H9 (cell line): ENCODE measurements around the gene TMEM181. TPM values are rescaled to one million over a fixed set of nuclear protein-coding genes. Genes with fewer than 3 reads are reported as not detected.
A peak's percentile ranks its signal among the peaks of the same experiment; 100 is the strongest.

ENCODE experiments used
- DNase-seq: peaks from one replicate; pipeline ENCODE4 v3.0.0-alpha.2; 2017
- H2AFZ ChIP-seq: one replicate; pipeline ENCODE4 v1.6.1; 2013; ENCODE audit warnings: mild to moderate bottlenecking, low read length, control low read depth, moderate library complexity
- H2AK5ac ChIP-seq: 2 replicates; pipeline ENCODE4 v1.6.1; 2013; ENCODE audit warnings: low read length, control low read depth, mixed read lengths; ENCODE audit not compliant: insufficient read length
- H2BK120ac ChIP-seq: one replicate; pipeline ENCODE4 v1.6.1; 2013; ENCODE audit warnings: low read depth, mild to moderate bottlenecking, low read length, control low read depth, inconsistent platforms; ENCODE audit not compliant: poor library complexity, severe bottlenecking
- H2BK12ac ChIP-seq: 2 replicates; pipeline ENCODE4 v1.6.1; 2013; ENCODE audit warnings: low read length, control low read depth, mixed read lengths, low read depth; ENCODE audit not compliant: insufficient read length
- H2BK15ac ChIP-seq: 2 replicates; pipeline ENCODE4 v1.6.1; 2013; ENCODE audit warnings: low read depth, low read length, control low read depth
- H2BK20ac ChIP-seq: one replicate; pipeline ENCODE4 v1.6.1; 2013; ENCODE audit warnings: low read depth, mild to moderate bottlenecking, low read length, control low read depth, inconsistent platforms; ENCODE audit not compliant: poor library complexity, severe bottlenecking
- H2BK5ac ChIP-seq: 2 replicates; pipeline ENCODE4 v1.6.1; 2013; ENCODE audit warnings: low read length, control low read depth, mixed read lengths; ENCODE audit not compliant: insufficient read length
- H3K14ac ChIP-seq: 2 replicates; pipeline ENCODE4 v1.6.1; 2013; ENCODE audit warnings: low read length, control low read depth; ENCODE audit not compliant: insufficient read depth
- H3K18ac ChIP-seq: 2 replicates; pipeline ENCODE4 v1.6.1; 2013; ENCODE audit warnings: low read depth, mild to moderate bottlenecking, mixed read lengths, low read length, control low read depth; ENCODE audit not compliant: insufficient read length
- H3K23ac ChIP-seq: 2 replicates; pipeline ENCODE4 v1.6.1; 2013; ENCODE audit warnings: low read length, control low read depth, mixed read lengths, low read depth; ENCODE audit not compliant: insufficient read length
- H3K23me2 ChIP-seq: 2 replicates; pipeline ENCODE4 v1.6.1; 2013; ENCODE audit warnings: low read depth, mild to moderate bottlenecking, mixed read lengths, low read length, control low read depth; ENCODE audit not compliant: insufficient read length, poor library complexity, severe bottlenecking
- H3K27ac ChIP-seq: 2 replicates; pipeline ENCODE4 v1.5.1; 2013; ENCODE audit warnings: low read length, control low read depth, mixed read lengths, low read depth; ENCODE audit not compliant: insufficient read length
- H3K27me3 ChIP-seq: 2 replicates; pipeline ENCODE4 v1.6.1; 2013; ENCODE audit warnings: low read length, control low read depth, inconsistent platforms; ENCODE audit not compliant: insufficient read depth
- H3K4ac ChIP-seq: 2 replicates; pipeline ENCODE4 v1.6.1; 2013; ENCODE audit warnings: low read depth, mild to moderate bottlenecking, control low read depth, inconsistent platforms, low read length, moderate library complexity
- H3K4me1 ChIP-seq: 2 replicates; pipeline ENCODE4 v1.6.1; 2013; ENCODE audit warnings: low read length, control low read depth, inconsistent platforms; ENCODE audit not compliant: insufficient read depth
- H3K4me2 ChIP-seq: 2 replicates; pipeline ENCODE4 v1.6.1; 2013; ENCODE audit warnings: low read length, control low read depth, mixed read lengths; ENCODE audit not compliant: insufficient read length, insufficient read depth
- H3K56ac ChIP-seq: 2 replicates; pipeline ENCODE4 v1.6.1; 2013; ENCODE audit warnings: low read depth, mild to moderate bottlenecking, mixed read lengths, low read length, control low read depth; ENCODE audit not compliant: insufficient read length
- H3K79me1 ChIP-seq: 2 replicates; pipeline ENCODE4 v1.6.1; 2013; ENCODE audit warnings: low read depth, mild to moderate bottlenecking, moderate library complexity, low read length, control low read depth, inconsistent platforms; ENCODE audit not compliant: insufficient read depth, poor library complexity, severe bottlenecking
- H3K79me2 ChIP-seq: 2 replicates; pipeline ENCODE4 v1.6.1; 2013; ENCODE audit warnings: low read length, control low read depth, inconsistent platforms; ENCODE audit not compliant: insufficient read depth
- H3K9ac ChIP-seq: 2 replicates; pipeline ENCODE4 v1.6.1; 2013; ENCODE audit warnings: low read length, control low read depth, mixed read lengths; ENCODE audit not compliant: insufficient read length; ENCODE audit errors: extremely low read depth
- H3K9me3 ChIP-seq: one replicate; pipeline ENCODE4 v1.6.1; 2013; ENCODE audit warnings: low read depth, low read length, inconsistent platforms; ENCODE audit not compliant: control insufficient read depth
- H3T11ph ChIP-seq: one replicate; pipeline ENCODE4 v1.6.1; 2013; ENCODE audit warnings: mild to moderate bottlenecking, low read length, control low read depth, inconsistent platforms
- H4K20me1 ChIP-seq: one replicate; pipeline ENCODE4 v1.6.1; 2013; ENCODE audit not compliant: control insufficient read depth, insufficient read length, insufficient read depth
- H4K5ac ChIP-seq: 2 replicates; pipeline ENCODE4 v1.6.1; 2013; ENCODE audit warnings: low read depth, mild to moderate bottlenecking, mixed read lengths, low read length, control low read depth; ENCODE audit not compliant: insufficient read length
- H4K8ac ChIP-seq: replicated peaks from 2 replicates; pipeline ENCODE4 v1.6.1; 2013; ENCODE audit warnings: low read length, control low read depth, mixed read lengths, low read depth; ENCODE audit not compliant: insufficient read length
- H4K91ac ChIP-seq: 2 replicates; pipeline ENCODE4 v1.6.1; 2013; ENCODE audit warnings: low read depth, mild to moderate bottlenecking, moderate library complexity, mixed read lengths, low read length, control low read depth; ENCODE audit not compliant: insufficient read length
- H3K27ac Mint-ChIP-seq, 3 experiments: 2 replicates in 2 of 3; 3 replicates in 1 of 3; pipeline ENCODE4 v1.8.0; 2020 to 2021; ENCODE audit warnings: mixed read lengths in 3 of 3, mild to moderate bottlenecking in 1 of 3, moderate library complexity in 1 of 3
- H3K27me3 Mint-ChIP-seq: 2 replicates; pipeline ENCODE4 v1.8.0; 2021; ENCODE audit warnings: low read depth, mild to moderate bottlenecking, moderate library complexity, mixed read lengths
- H3K36me3 Mint-ChIP-seq, 3 experiments: 2 replicates in 2 of 3; 3 replicates in 1 of 3; pipeline ENCODE4 v1.8.0; 2020 to 2021; ENCODE audit warnings: low read depth in 3 of 3, mixed read lengths in 3 of 3; ENCODE audit not compliant: insufficient read depth in 1 of 3
- H3K4me1 Mint-ChIP-seq, 2 experiments: 2 replicates each; pipeline ENCODE4 v1.8.0; 2020; ENCODE audit warnings: mixed read lengths in 2 of 2
- H3K4me3 Mint-ChIP-seq, 2 experiments: 2 replicates in 1 of 2; 3 replicates in 1 of 2; pipeline ENCODE4 v1.8.0; 2020 to 2021; ENCODE audit warnings: mild to moderate bottlenecking in 2 of 2, mixed read lengths in 2 of 2, moderate library complexity in 1 of 2
- H3K9me3 Mint-ChIP-seq, 2 experiments: 2 replicates in 1 of 2; 3 replicates in 1 of 2; pipeline ENCODE4 v1.8.0; 2020; ENCODE audit warnings: mild to moderate bottlenecking in 2 of 2, mixed read lengths in 2 of 2, moderate library complexity in 1 of 2
- WGBS: extraction: QIAGEN DNeasy Blood & Tissue Kit; methylation state at CpG from one replicate; pipeline ENCODE4 v1.1.7; 2013; ENCODE audit warnings: missing lambda C conversion rate, low lambda C conversion rate, mixed read lengths; ENCODE audit not compliant: insufficient read length; ENCODE audit errors: extremely low coverage; 5-methylcytosine and 5-hydroxymethylcytosine counted together
- total RNA-seq: library from RNA; stranded (reverse); gene quantifications from 2 replicates; pipeline ENCODE4 v1.2.1, GENCODE V29; 2021
- TF ChIP-seq, protein P1 (sequence below): fragments of 200-600 bp; sonication (generic); conservative IDR thresholded peaks from 3 replicates; pipeline ENCODE4 v1.8.0; 2021; ENCODE audit warnings: antibody characterized with exemption, mild to moderate bottlenecking

The TMEM181 gene
- total RNA-seq, 1 experiment from 2014 or later, result 24.4 TPM

DNA sequence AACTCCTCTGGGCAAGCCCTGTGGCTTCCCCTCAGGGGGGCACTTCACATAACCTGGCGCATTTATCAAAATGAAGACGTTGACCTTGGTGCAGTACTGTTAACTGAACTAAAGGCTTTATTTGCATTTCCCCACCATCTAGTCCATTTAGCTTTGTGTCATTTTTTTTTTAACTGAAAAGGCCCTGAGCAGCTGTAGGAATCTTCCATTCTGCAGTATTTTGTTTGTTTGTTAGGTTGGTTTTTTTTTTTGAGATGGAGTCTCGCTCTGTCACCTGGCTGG is 10.7 kb downstream of the TMEM181 start:
- Histone ChIP-seq H4K20me1 (no peaks in the 10 kb centered on the region), H2BK20ac (no peak overlapping the region), H3K27me3 (no peaks in the 10 kb centered on the region), H2AK5ac (no peak overlapping the region), H3K56ac (no peak overlapping the region), H4K91ac (no peak overlapping the region), H2BK5ac (no peak overlapping the region), H3K79me1 (peaks cover 3% of the 10 kb centered on the region), H3K18ac (no peak overlapping the region), H3K27ac (no peak overlapping the region), H2AFZ (no peak overlapping the region), H3K23ac (no peak overlapping the region), H3T11ph (no peak overlapping the region), H3K4me2 (no peak overlapping the region), H2BK15ac (no peak overlapping the region), H3K14ac (no peak overlapping the region), H3K9ac (no peak overlapping the region), H2BK120ac (no peak overlapping the region), H3K4me1 (no peaks in the 10 kb centered on the region; the same call in 1 of the 2 replicates), H3K4ac (no peak overlapping the region), H4K5ac (no peak overlapping the region), H3K9me3 (no peaks in the 10 kb centered on the region), H2BK12ac (no peak overlapping the region), H3K79me2 (peaks cover 17% of the 10 kb centered on the region; the same call in 1 of the 2 replicates), H3K23me2 (no peaks in the 10 kb centered on the region), H4K8ac (no peak overlapping the region)
- H3K27ac Mint-ChIP-seq, result peak overlapping the region in 1 of 3 experiments; percentile 58; a peak in 1 of 7 replicates
- no peak for DNase-seq
- peaks cover 14 to 19% (median 14%) of the 10 kb centered on the region in 3 experiments; a peak in 6 of 7 replicates for H3K36me3 Mint-ChIP-seq
- TF ChIP-seq, protein P1, sequence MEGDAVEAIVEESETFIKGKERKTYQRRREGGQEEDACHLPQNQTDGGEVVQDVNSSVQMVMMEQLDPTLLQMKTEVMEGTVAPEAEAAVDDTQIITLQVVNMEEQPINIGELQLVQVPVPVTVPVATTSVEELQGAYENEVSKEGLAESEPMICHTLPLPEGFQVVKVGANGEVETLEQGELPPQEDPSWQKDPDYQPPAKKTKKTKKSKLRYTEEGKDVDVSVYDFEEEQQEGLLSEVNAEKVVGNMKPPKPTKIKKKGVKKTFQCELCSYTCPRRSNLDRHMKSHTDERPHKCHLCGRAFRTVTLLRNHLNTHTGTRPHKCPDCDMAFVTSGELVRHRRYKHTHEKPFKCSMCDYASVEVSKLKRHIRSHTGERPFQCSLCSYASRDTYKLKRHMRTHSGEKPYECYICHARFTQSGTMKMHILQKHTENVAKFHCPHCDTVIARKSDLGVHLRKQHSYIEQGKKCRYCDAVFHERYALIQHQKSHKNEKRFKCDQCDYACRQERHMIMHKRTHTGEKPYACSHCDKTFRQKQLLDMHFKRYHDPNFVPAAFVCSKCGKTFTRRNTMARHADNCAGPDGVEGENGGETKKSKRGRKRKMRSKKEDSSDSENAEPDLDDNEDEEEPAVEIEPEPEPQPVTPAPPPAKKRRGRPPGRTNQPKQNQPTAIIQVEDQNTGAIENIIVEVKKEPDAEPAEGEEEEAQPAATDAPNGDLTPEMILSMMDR, result no peak
- peaks cover 25 to 36% of the 10 kb centered on the region in 2 experiments for H3K4me1 Mint-ChIP-seq
- no peaks in the 10 kb centered on the region for H3K27me3 Mint-ChIP-seq
- WGBS, result no CpG with 5 or more reads among the region's 3 CpGs
- no peak overlapping the region for H3K4me3 Mint-ChIP-seq
- no peaks in the 10 kb centered on the region for H3K9me3 Mint-ChIP-seq
